GM23338 (cell line): ENCODE data around the gene BORCS8. TPM values are rescaled to one million over a fixed set of nuclear protein-coding genes. Genes with fewer than 3 reads are reported as not detected.

Experiments
- ATAC-seq: fragments of 200-7000 bp; cut with Tn5 transposase; 3 replicates; pipeline ENCODE4 v1.9.1; 2020
- DNase-seq: peaks from one replicate; pipeline ENCODE4 v3.0.0-alpha.2; 2015; ENCODE audit warnings: low spot score
- H2AFZ ChIP-seq: fragments of 200-600 bp; sonication (generic); 2 replicates; pipeline ENCODE4 v1.8.0; 2016; ENCODE audit warnings: antibody characterized with exemption, mild to moderate bottlenecking, moderate library complexity
- H3F3A ChIP-seq: fragments of 200-600 bp; sonication (generic); replicated peaks from 2 replicates; pipeline ENCODE4 v1.8.0; 2017; ENCODE audit warnings: antibody characterized with exemption, mixed run types, low read depth
- H3K27ac ChIP-seq: fragments of 200-600 bp; sonication (generic); 2 replicates; pipeline ENCODE4 v1.6.1; 2016; ENCODE audit warnings: low read depth
- H3K27me3 ChIP-seq: fragments of 200-600 bp; sonication (generic); 2 replicates; pipeline ENCODE4 v1.8.0; 2016; ENCODE audit warnings: mild to moderate bottlenecking, mixed run types, moderate library complexity; ENCODE audit not compliant: insufficient read depth
- H3K36me3 ChIP-seq: fragments of 200-600 bp; sonication (generic); 2 replicates; pipeline ENCODE4 v1.8.0; 2016; ENCODE audit warnings: mild to moderate bottlenecking; ENCODE audit not compliant: insufficient read depth
- H3K4me1 ChIP-seq: fragments of 200-600 bp; sonication (generic); 2 replicates; pipeline ENCODE4 v1.8.0; 2016; ENCODE audit warnings: mild to moderate bottlenecking, moderate library complexity; ENCODE audit not compliant: insufficient read depth
- H3K4me2 ChIP-seq: fragments of 200-600 bp; sonication (generic); 2 replicates; pipeline ENCODE4 v1.7.1; 2017; ENCODE audit warnings: mixed run types
- H3K4me3 ChIP-seq: fragments of 200-600 bp; sonication (generic); 2 replicates; pipeline ENCODE4 v1.6.1; 2016; ENCODE audit warnings: mixed run types
- H3K79me2 ChIP-seq: fragments of 200-600 bp; sonication (generic); replicated peaks from 2 replicates; pipeline ENCODE4 v1.8.0; 2017; ENCODE audit warnings: mild to moderate bottlenecking; ENCODE audit not compliant: insufficient read depth
- H3K9me2 ChIP-seq: fragments of 200-600 bp; sonication (generic); 2 replicates; pipeline ENCODE4 v1.8.0; 2017; ENCODE audit not compliant: insufficient read depth
- H4K20me1 ChIP-seq: fragments of 200-600 bp; sonication (generic); replicated peaks from 2 replicates; pipeline ENCODE4 v1.8.0; 2017; ENCODE audit warnings: mild to moderate bottlenecking; ENCODE audit not compliant: insufficient read depth
- H3K27ac Mint-ChIP-seq: 2 replicates; pipeline ENCODE4 v1.8.0; 2020; ENCODE audit warnings: inconsistent platforms, mild to moderate bottlenecking, moderate library complexity, mixed read lengths
- H3K27me3 Mint-ChIP-seq: 3 replicates; pipeline ENCODE4 v1.8.0; 2022; ENCODE audit warnings: low read depth, mild to moderate bottlenecking, moderate library complexity, mixed read lengths, inconsistent platforms; ENCODE audit not compliant: insufficient read depth, poor library complexity
- H3K36me3 Mint-ChIP-seq: 3 replicates; pipeline ENCODE4 v1.8.0; 2021; ENCODE audit warnings: low read depth, mild to moderate bottlenecking, inconsistent platforms, moderate library complexity, mixed read lengths
- H3K4me1 Mint-ChIP-seq: 3 replicates; pipeline ENCODE4 v1.8.0; 2020; ENCODE audit warnings: mild to moderate bottlenecking, inconsistent platforms, mixed read lengths
- H3K4me3 Mint-ChIP-seq: 3 replicates; pipeline ENCODE4 v1.8.0; 2021; ENCODE audit warnings: moderate library complexity, mild to moderate bottlenecking, inconsistent platforms, mixed read lengths
- H3K9me3 Mint-ChIP-seq: 3 replicates; pipeline ENCODE4 v1.8.0; 2020; ENCODE audit warnings: moderate library complexity, mild to moderate bottlenecking, inconsistent platforms, mixed read lengths
- CTCF ChIP-seq, 2 experiments: fragments of 200-600 bp in 1 of 2; sonication (generic) in 1 of 2; conservative IDR thresholded peaks; 2 replicates each; pipeline versions ENCODE4 v1.5.1 to v1.6.1; 2016 to 2017; ENCODE audit warnings: antibody characterized with exemption in 2 of 2, low read depth in 2 of 2, mild to moderate bottlenecking in 2 of 2, moderate library complexity in 1 of 2
- EZH2phosphoT487 ChIP-seq: fragments of 200-600 bp; sonication (generic); IDR thresholded peaks from one replicate; pipeline ENCODE4 v1.8.1; 2018; ENCODE audit warnings: antibody characterized with exemption; ENCODE audit not compliant: unreplicated experiment
- JUNB ChIP-seq: IDR thresholded peaks from one replicate; pipeline ENCODE4 v1.6.1; 2016; ENCODE audit warnings: antibody characterized with exemption; ENCODE audit not compliant: unreplicated experiment
- NANOG ChIP-seq: IDR thresholded peaks from 2 replicates; pipeline ENCODE4 v1.6.1; 2016; ENCODE audit warnings: antibody characterized with exemption, borderline replicate concordance
- POLR2AphosphoS5 ChIP-seq: IDR thresholded peaks from 2 replicates; pipeline ENCODE4 v1.6.1; 2016; ENCODE audit warnings: antibody characterized with exemption, low read depth
- ZNF114 ChIP-seq: fragments of 250-450 bp; sonication (Bioruptor Pico); IDR thresholded peaks from 2 replicates; pipeline ENCODE4 v1.5.0; 2020; ENCODE audit warnings: mild to moderate bottlenecking, moderate library complexity
- polyA plus RNA-seq: library from polyadenylated mRNA; unstranded; fragments of >200 nt; fragmentation: Nextera tagmentation; extraction: Ambion mirVana; gene quantifications from 2 replicates; pipeline ENCODE4 v1.2.1, GENCODE V29; 2016
- total RNA-seq: library from RNA; depleted of rRNA; stranded (reverse); fragments of >200 nt; shearing (Covaris generic); gene quantifications from 2 replicates; pipeline ENCODE4 v1.2.3, GENCODE V29; 2014
- TF ChIP-seq, protein P1 (sequence below): fragments of 250-450 bp; sonication (Bioruptor Pico); IDR thresholded peaks from 2 replicates; pipeline ENCODE4 v1.5.0; 2020; ENCODE audit warnings: mild to moderate bottlenecking, moderate library complexity
- TF ChIP-seq, protein P2 (sequence below): IDR thresholded peaks from 2 replicates; pipeline ENCODE4 v1.6.1; 2016; ENCODE audit warnings: antibody characterized with exemption

BORCS8 gene
- total and polyA plus RNA-seq, 2 experiments from 2014 or later: 15.1 to 18.8 TPM

DNA sequence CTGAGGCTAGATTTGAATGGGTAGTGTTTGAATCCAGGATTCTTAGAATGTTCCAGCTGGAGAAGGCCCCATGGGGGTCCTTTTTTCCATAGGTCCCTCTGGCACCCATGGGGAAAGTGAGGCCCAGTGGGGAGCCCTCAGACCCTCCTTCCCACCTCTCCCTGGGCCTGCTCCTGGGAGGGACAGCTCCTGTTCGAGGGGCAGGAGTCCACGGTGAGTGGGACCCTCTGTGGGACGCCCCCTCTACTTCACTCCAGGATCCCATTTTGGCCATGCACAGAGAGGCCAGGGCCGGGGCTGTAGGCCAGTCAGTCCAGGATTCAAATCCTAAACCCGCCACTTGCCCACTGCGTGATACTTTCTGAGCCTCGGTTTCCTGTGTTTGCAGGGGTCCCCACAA, 29.5 kb downstream of the BORCS8 start (continued):
- TF ChIP-seq, protein P1, sequence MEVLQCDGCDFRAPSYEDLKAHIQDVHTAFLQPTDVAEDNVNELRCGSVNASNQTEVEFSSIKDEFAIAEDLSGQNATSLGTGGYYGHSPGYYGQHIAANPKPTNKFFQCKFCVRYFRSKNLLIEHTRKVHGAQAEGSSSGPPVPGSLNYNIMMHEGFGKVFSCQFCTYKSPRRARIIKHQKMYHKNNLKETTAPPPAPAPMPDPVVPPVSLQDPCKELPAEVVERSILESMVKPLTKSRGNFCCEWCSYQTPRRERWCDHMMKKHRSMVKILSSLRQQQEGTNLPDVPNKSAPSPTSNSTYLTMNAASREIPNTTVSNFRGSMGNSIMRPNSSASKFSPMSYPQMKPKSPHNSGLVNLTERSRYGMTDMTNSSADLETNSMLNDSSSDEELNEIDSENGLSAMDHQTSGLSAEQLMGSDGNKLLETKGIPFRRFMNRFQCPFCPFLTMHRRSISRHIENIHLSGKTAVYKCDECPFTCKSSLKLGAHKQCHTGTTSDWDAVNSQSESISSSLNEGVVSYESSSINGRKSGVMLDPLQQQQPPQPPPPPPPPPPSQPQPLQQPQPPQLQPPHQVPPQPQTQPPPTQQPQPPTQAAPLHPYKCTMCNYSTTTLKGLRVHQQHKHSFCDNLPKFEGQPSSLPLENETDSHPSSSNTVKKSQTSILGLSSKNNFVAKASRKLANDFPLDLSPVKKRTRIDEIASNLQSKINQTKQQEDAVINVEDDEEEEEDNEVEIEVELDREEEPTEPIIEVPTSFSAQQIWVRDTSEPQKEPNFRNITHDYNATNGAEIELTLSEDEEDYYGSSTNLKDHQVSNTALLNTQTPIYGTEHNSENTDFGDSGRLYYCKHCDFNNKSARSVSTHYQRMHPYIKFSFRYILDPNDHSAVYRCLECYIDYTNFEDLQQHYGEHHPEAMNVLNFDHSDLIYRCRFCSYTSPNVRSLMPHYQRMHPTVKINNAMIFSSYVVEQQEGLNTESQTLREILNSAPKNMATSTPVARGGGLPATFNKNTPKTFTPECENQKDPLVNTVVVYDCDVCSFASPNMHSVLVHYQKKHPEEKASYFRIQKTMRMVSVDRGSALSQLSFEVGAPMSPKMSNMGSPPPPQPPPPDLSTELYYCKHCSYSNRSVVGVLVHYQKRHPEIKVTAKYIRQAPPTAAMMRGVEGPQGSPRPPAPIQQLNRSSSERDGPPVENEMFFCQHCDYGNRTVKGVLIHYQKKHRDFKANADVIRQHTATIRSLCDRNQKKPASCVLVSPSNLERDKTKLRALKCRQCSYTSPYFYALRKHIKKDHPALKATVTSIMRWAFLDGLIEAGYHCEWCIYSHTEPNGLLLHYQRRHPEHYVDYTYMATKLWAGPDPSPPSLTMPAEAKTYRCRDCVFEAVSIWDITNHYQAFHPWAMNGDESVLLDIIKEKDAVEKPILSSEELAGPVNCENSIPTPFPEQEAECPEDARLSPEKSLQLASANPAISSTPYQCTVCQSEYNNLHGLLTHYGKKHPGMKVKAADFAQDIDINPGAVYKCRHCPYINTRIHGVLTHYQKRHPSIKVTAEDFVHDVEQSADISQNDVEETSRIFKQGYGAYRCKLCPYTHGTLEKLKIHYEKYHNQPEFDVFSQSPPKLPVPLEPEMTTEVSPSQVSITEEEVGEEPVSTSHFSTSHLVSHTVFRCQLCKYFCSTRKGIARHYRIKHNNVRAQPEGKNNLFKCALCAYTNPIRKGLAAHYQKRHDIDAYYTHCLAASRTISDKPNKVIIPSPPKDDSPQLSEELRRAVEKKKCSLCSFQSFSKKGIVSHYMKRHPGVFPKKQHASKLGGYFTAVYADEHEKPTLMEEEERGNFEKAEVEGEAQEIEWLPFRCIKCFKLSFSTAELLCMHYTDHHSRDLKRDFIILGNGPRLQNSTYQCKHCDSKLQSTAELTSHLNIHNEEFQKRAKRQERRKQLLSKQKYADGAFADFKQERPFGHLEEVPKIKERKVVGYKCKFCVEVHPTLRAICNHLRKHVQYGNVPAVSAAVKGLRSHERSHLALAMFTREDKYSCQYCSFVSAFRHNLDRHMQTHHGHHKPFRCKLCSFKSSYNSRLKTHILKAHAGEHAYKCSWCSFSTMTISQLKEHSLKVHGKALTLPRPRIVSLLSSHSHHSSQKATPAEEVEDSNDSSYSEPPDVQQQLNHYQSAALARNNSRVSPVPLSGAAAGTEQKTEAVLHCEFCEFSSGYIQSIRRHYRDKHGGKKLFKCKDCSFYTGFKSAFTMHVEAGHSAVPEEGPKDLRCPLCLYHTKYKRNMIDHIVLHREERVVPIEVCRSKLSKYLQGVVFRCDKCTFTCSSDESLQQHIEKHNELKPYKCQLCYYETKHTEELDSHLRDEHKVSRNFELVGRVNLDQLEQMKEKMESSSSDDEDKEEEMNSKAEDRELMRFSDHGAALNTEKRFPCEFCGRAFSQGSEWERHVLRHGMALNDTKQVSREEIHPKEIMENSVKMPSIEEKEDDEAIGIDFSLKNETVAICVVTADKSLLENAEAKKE: no peak
- TF ChIP-seq CTCF (conservative IDR thresholded peaks at IDR 0.05; ENCODE audit: low read depth in 2 of 2): no peak

- ATAC-seq (peak; percentile 78), DNase-seq (peak; percentile 83)
- Mint-ChIP-seq H3K27me3 (peaks cover 12% of the 10 kb centered on the region), H3K4me1 (peaks cover 20% of the 10 kb centered on the region), H3K27ac (peak overlapping the region; percentile 84), H3K4me3 (no peak overlapping the region), H3K36me3 (peaks cover 18% of the 10 kb centered on the region), H3K9me3 (peaks cover 3% of the 10 kb centered on the region)
- Histone ChIP-seq H3K4me1 (peaks cover 16% of the 10 kb centered on the region), H3K4me2 (peak overlapping the region; percentile 78), H4K20me1 (no peaks in the 10 kb centered on the region), H3K27me3 (no peaks in the 10 kb centered on the region), H3K27ac (peak overlapping the region; percentile 93), H3K9me2 (no peaks in the 10 kb centered on the region), H2AFZ (peak overlapping the region; percentile 43; the same call in 1 of the 2 replicates), H3K4me3 (peak overlapping the region; percentile 38; the same call in 1 of the 2 replicates), H3F3A (0 out of 2 replicates have a peak, but pooled peaks cover 4% of the 10 kb centered on the region), H3K36me3 (no peaks in the 10 kb centered on the region), H3K79me2 (no peaks in the 10 kb centered on the region)
- TF ChIP-seq, protein P2, sequence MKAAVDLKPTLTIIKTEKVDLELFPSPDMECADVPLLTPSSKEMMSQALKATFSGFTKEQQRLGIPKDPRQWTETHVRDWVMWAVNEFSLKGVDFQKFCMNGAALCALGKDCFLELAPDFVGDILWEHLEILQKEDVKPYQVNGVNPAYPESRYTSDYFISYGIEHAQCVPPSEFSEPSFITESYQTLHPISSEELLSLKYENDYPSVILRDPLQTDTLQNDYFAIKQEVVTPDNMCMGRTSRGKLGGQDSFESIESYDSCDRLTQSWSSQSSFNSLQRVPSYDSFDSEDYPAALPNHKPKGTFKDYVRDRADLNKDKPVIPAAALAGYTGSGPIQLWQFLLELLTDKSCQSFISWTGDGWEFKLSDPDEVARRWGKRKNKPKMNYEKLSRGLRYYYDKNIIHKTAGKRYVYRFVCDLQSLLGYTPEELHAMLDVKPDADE: peak; percentile 26; the same call in 1 of the 2 replicates
- TF ChIP-seq NANOG: no peak
- TF ChIP-seq POLR2AphosphoS5: peak; percentile 62
- no peak for TF ChIP-seq EZH2phosphoT487
- no peak for TF ChIP-seq ZNF114 (CRISPR knock-in tag)
- TF ChIP-seq JUNB: no peak
Measured at GRCh38 chr19:19160461-19161035, 31.4 kb downstream of the BORCS8 start.
